IMR-90 (cell line): ENCODE measurements around the gene PNKD. TPM values are rescaled to one million over a fixed set of nuclear protein-coding genes. Genes with fewer than 3 reads are reported as not detected.
A peak's percentile ranks its signal among the peaks of the same experiment; 100 is the strongest.

Source experiments
- ATAC-seq: fragments of 200-7000 bp; cut with Tn5 transposase; 2 replicates; pipeline ENCODE4 v1.9.1; 2020; ENCODE audit warnings: low read depth, mild to moderate bottlenecking, moderate library complexity
- BruUV-seq: library from RNA; stranded (reverse); fragments of 400-500 nt; replicated peaks from 2 replicates; lab custom pipeline; 2021; lab: Mats Ljungman, UMichigan
- CTCF ChIA-PET: fragments of 300-600 bp; formaldehyde crosslinking; extraction: SDS; loops from one replicate; lab custom pipeline; 2021; ENCODE audit warnings: antibody characterized with exemption; lab: Yijun Ruan, JAX
- POLR2A ChIA-PET: fragments of 300-600 bp; sonication (Branson Sonifier 250); formaldehyde crosslinking; loops from one replicate; lab custom pipeline; 2022; ENCODE audit warnings: antibody characterized with exemption; ENCODE audit not compliant: unreplicated experiment; lab: Charles Lee
- DNase-seq: peaks from one replicate; pipeline ENCODE4 v3.0.0; 2013
- H2AFZ ChIP-seq: replicated peaks from 2 replicates; pipeline ENCODE3; 2013; ENCODE audit warnings: low read length, mild to moderate bottlenecking; ENCODE audit not compliant: poor library complexity
- H2AK5ac ChIP-seq: 2 replicates; pipeline ENCODE4 v1.6.1; 2013; ENCODE audit warnings: low read depth, low read length, inconsistent platforms
- H2AK9ac ChIP-seq: replicated peaks from 2 replicates; pipeline ENCODE3; 2013; ENCODE audit warnings: mild to moderate bottlenecking, low read depth, low read length, moderate library complexity; ENCODE audit not compliant: poor library complexity
- H2BK120ac ChIP-seq: 2 replicates; pipeline ENCODE4 v1.6.1; 2013; ENCODE audit warnings: low read depth, low read length, inconsistent platforms
- H2BK15ac ChIP-seq: 3 replicates; pipeline ENCODE4 v1.6.1; 2013; ENCODE audit warnings: low read depth, low read length, inconsistent platforms
- H2BK20ac ChIP-seq: 2 replicates; pipeline ENCODE4 v1.6.1; 2013; ENCODE audit warnings: low read depth, mild to moderate bottlenecking, inconsistent platforms, low read length, moderate library complexity
- H2BK5ac ChIP-seq: 2 replicates; pipeline ENCODE4 v1.6.1; 2013; ENCODE audit warnings: mild to moderate bottlenecking, low read depth, low read length, inconsistent platforms; ENCODE audit not compliant: poor library complexity, severe bottlenecking
- H3K14ac ChIP-seq: replicated peaks from 2 replicates; pipeline ENCODE4 v1.6.1; 2013; ENCODE audit warnings: low read depth, low read length, inconsistent platforms
- H3K18ac ChIP-seq: 2 replicates; pipeline ENCODE4 v1.6.1; 2013; ENCODE audit warnings: low read depth, low read length, control low read depth
- H3K23ac ChIP-seq: 2 replicates; pipeline ENCODE4 v1.6.1; 2013; ENCODE audit warnings: low read depth, low read length, inconsistent platforms
- H3K27ac ChIP-seq: 2 replicates; pipeline ENCODE4 v1.5.1; 2013; ENCODE audit warnings: mild to moderate bottlenecking, control low read depth, low read length; ENCODE audit not compliant: insufficient read depth
- H3K27me3 ChIP-seq: 2 replicates; pipeline ENCODE4 v1.6.1; 2013; ENCODE audit warnings: low read length; ENCODE audit not compliant: control insufficient read depth, insufficient read depth
- H3K36me3 ChIP-seq: 2 replicates; pipeline ENCODE4 v1.6.1; 2013; ENCODE audit warnings: low read length, mixed read lengths; ENCODE audit not compliant: control insufficient read depth, insufficient read depth
- H3K4ac ChIP-seq: 2 replicates; pipeline ENCODE4 v1.6.1; 2013; ENCODE audit warnings: low read depth, low read length, inconsistent platforms
- H3K4me1 ChIP-seq: 2 replicates; pipeline ENCODE4 v1.6.1; 2013; ENCODE audit warnings: low read length, mixed read lengths; ENCODE audit not compliant: control insufficient read depth, insufficient read depth
- H3K4me2 ChIP-seq: 2 replicates; pipeline ENCODE4 v1.6.1; 2013; ENCODE audit warnings: low read depth, mild to moderate bottlenecking, control low read depth, low read length, moderate library complexity
- H3K4me3 ChIP-seq: 2 replicates; pipeline ENCODE4 v1.5.1; 2013; ENCODE audit warnings: low read depth, mild to moderate bottlenecking, control low read depth, low read length, moderate library complexity; ENCODE audit not compliant: insufficient read depth
- H3K56ac ChIP-seq: 2 replicates; pipeline ENCODE4 v1.6.1; 2013; ENCODE audit warnings: low read length, inconsistent platforms; ENCODE audit not compliant: insufficient read depth; ENCODE audit errors: extremely low read depth
- H3K79me1 ChIP-seq, 2 experiments: 2 replicates each; pipeline ENCODE4 v1.6.1; 2013; ENCODE audit warnings: low read length in 2 of 2, inconsistent platforms in 1 of 2, low read depth in 1 of 2
- H3K9ac ChIP-seq: 2 replicates; pipeline ENCODE4 v1.6.1; 2013; ENCODE audit warnings: low read depth, low read length, control low read depth
- H3K9me1 ChIP-seq: 2 replicates; pipeline ENCODE4 v1.6.1; 2013; ENCODE audit warnings: low read length, inconsistent platforms; ENCODE audit not compliant: insufficient read depth
- H3K9me3 ChIP-seq: 2 replicates; pipeline ENCODE4 v1.6.1; 2013; ENCODE audit warnings: low read length; ENCODE audit not compliant: control insufficient read depth, insufficient read depth
- H4K20me1 ChIP-seq: 2 replicates; pipeline ENCODE4 v1.6.1; 2013; ENCODE audit warnings: low read length, inconsistent platforms; ENCODE audit not compliant: insufficient read depth
- H4K5ac ChIP-seq: 2 replicates; pipeline ENCODE4 v1.6.1; 2013; ENCODE audit warnings: mild to moderate bottlenecking, low read depth, low read length, control low read depth
- H4K8ac ChIP-seq, 2 experiments: 2 replicates each; pipeline ENCODE4 v1.6.1; 2013; ENCODE audit warnings: low read depth in 2 of 2, low read length in 2 of 2, control low read depth in 1 of 2, inconsistent platforms in 1 of 2
- H4K91ac ChIP-seq: 2 replicates; pipeline ENCODE4 v1.6.1; 2013; ENCODE audit warnings: low read depth, low read length, inconsistent platforms; ENCODE audit not compliant: insufficient read depth
- MAZ ChIP-seq: IDR thresholded peaks from 2 replicates; pipeline ENCODE4 v1.6.1; 2012; ENCODE audit warnings: low read depth, mild to moderate bottlenecking, low read length, improper control_type of control experiment, moderate library complexity, borderline replicate concordance
- RAD21 ChIP-seq: IDR thresholded peaks from 2 replicates; pipeline ENCODE4 v1.6.1; 2012; ENCODE audit warnings: low read length, improper control_type of control experiment
- WGBS, 2 experiments: methylation state at CpG; one replicate each; pipeline versions ENCODE4 v1.1.5 to v1.1.7; 2013; ENCODE audit warnings: missing lambda C conversion rate in 2 of 2; ENCODE audit not compliant: insufficient read length in 1 of 2; ENCODE audit errors: extremely low coverage in 2 of 2; 5-methylcytosine and 5-hydroxymethylcytosine counted together
- dilution Hi-C: fragments of 300-500 bp; cut with HindIII; formaldehyde crosslinking; loops from one replicate; pipeline ENCODE4 v1.14.3; 2018; ENCODE audit warnings: low sequenced_read_pairs; ENCODE audit not compliant: unreplicated experiment
- in situ Hi-C: fragments of 300-500 bp; cut with MboI; formaldehyde crosslinking; loops from 3 replicates; pipeline ENCODE4 v1.14.3; 2019; ENCODE audit warnings: low sequenced_read_pairs, inconsistent platforms, mixed read lengths
- intact Hi-C: fragments of 100-400 bp; cut with micrococcal nuclease; formaldehyde crosslinking; loops from 2 replicates; pipeline ENCODE4 v1.10.0; 2022
- polyA plus RNA-seq, 3 experiments: library from polyadenylated mRNA; depleted of rRNA; stranded (reverse); fragments of >200 nt; gene quantifications; 2 replicates each; pipeline ENCODE4 v1.2.3, GENCODE V29; 2012; ENCODE audit warnings: low replicate concordance in 1 of 3
- total RNA-seq: library from RNA; depleted of rRNA; stranded (reverse); fragments of >200 nt; gene quantifications from 2 replicates; pipeline ENCODE4 v1.2.3, GENCODE V29; 2012
- TF ChIP-seq, protein P1 (sequence below): fragments of 150-350 bp; IDR thresholded peaks from 2 replicates; pipeline ENCODE4 v1.6.1; 2017; ENCODE audit warnings: mild to moderate bottlenecking, antibody characterized with exemption, low read length, low read depth
- TF ChIP-seq, protein P2 (sequence below): fragments of 150-350 bp; IDR thresholded peaks from 2 replicates; pipeline ENCODE4 v1.6.1; 2016; ENCODE audit warnings: low read depth, mild to moderate bottlenecking, low read length, moderate library complexity, borderline replicate concordance

Gene PNKD
- total and polyA plus RNA-seq, 2 of the 4 experiments (the other 2 are of a cell fraction): 19.2 to 68.5 TPM

DNA sequence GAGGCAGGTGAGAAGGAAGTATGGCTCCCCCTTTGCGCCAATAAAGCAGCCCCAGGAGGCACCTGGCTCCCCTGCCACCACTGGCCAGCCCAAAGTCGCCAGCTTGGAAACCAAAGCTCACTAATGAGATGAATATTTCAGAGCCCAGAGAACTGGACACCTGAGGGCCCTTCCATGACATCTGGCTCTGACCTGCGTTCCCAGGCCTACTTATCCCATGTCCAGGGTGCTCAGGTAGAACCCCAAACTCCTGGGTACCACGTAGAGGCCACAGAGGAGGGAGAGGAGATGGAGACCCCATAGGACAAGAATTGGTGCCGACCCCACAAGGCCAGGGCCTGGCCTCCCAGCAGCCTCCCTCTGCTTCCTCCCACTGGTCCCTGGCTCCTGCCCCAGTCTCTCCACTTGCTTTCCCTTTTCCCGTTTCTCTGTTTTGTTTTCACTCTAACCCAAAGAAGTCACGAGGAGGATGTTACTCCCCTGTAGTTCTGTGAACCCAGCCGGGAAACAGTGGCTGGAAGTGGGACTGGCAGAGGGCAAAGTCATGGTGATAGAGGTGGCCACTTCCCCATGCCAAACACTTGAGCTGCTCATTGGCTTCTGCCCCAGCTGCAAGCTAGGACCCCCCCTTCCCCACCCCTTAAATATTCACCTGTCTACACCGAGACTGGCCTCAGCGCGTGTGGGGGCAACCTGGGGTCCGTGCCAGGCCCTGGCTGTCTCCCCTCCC, 21.2 kb downstream of the PNKD start:
- Histone ChIP-seq H3K4me2 (peak overlapping the region; percentile 92), H2BK5ac (peak overlapping the region; percentile 80), H3K27ac (peak overlapping the region; percentile 92), H3K23ac (peak overlapping the region; percentile 76), H3K36me3 (no peaks in the 10 kb centered on the region), H3K9me1 (peaks cover 18% of the 10 kb centered on the region), H3K18ac (peak overlapping the region; percentile 44; the same call in 1 of the 2 replicates), H3K27me3 (no peaks in the 10 kb centered on the region), H3K14ac (peak overlapping the region; percentile 94), H4K20me1 (peaks cover 15% of the 10 kb centered on the region), H4K5ac (peak overlapping the region; percentile 45; the same call in 1 of the 2 replicates), H3K79me1 (peaks cover 15 to 41% of the 10 kb centered on the region in 2 experiments; a peak in 3 of 4 replicates), H3K4ac (peak overlapping the region; percentile 92), H3K56ac (0 out of 2 replicates have a peak overlapping the region, but pooled peaks have one; percentile 26), H2AFZ (peak overlapping the region; percentile 80), H4K8ac (peak overlapping the region; percentile 30 to 88; a peak in 2 of 4 replicates), H3K9ac (peak overlapping the region; percentile 86), H2AK5ac (peak overlapping the region; percentile 65), H3K4me1 (peaks cover 20% of the 10 kb centered on the region), H2BK15ac (no peak overlapping the region), H3K9me3 (no peaks in the 10 kb centered on the region), H4K91ac (peak overlapping the region; percentile 75), H2BK120ac (0 out of 2 replicates have a peak overlapping the region, but pooled peaks have one; percentile 51), H2BK20ac (no peak overlapping the region), H2AK9ac (peak overlapping the region; percentile 98), H3K4me3 (peak overlapping the region; percentile 86)
- BruUV-seq: no TSS peak
- POLR2A ChIA-PET: no interaction called here
- CTCF ChIA-PET: interaction anchor here (1.6 kb wide), 1 partner anchor 19 kb away, joined by 4 read pairs; no protein-coding TSS in a partner anchor
- dilution Hi-C loops (no loop called here), in situ Hi-C loops (no loop called here), intact Hi-C loops (loop anchor here (2.0 to 5.0 kb wide), 2 partner anchors 105 to 356 kb away; no protein-coding TSS in a partner anchor)
- DNase-seq (peak; percentile 31), ATAC-seq (no peak; the same call in 1 of the 2 replicates)
- WGBS, 2 experiments: 67% methylated on average over 1 of the region's 12 CpGs; no CpG with 5 or more reads in 1 of the 2 experiments
- TF ChIP-seq, protein P1, sequence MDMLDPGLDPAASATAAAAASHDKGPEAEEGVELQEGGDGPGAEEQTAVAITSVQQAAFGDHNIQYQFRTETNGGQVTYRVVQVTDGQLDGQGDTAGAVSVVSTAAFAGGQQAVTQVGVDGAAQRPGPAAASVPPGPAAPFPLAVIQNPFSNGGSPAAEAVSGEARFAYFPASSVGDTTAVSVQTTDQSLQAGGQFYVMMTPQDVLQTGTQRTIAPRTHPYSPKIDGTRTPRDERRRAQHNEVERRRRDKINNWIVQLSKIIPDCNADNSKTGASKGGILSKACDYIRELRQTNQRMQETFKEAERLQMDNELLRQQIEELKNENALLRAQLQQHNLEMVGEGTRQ: no peak
- TF ChIP-seq, protein P2, sequence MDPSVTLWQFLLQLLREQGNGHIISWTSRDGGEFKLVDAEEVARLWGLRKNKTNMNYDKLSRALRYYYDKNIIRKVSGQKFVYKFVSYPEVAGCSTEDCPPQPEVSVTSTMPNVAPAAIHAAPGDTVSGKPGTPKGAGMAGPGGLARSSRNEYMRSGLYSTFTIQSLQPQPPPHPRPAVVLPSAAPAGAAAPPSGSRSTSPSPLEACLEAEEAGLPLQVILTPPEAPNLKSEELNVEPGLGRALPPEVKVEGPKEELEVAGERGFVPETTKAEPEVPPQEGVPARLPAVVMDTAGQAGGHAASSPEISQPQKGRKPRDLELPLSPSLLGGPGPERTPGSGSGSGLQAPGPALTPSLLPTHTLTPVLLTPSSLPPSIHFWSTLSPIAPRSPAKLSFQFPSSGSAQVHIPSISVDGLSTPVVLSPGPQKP: no peak
- TF ChIP-seq MAZ (no peak), RAD21 (no peak)
